ENCODE measurements around the gene FMN2.

The FMN2 gene

GRCh38 chr1:240094041-240094722 lies 2.5 kb downstream of the FMN2 start:
- Histone ChIP-seq H3K9ac (ENCODE audit: low read depth in 1 of 2, low read length in 2 of 2) (no peak overlapping the region), H3K27me3 (ENCODE audit: control insufficient read depth in 1 of 2, insufficient read depth in 2 of 2, low read length in 2 of 2) (peaks cover 8 to 16% of the 10 kb centered on the region in 2 donors), H3K4me3 (ENCODE audit: low read depth in 1 of 2, low read length in 2 of 2) (no peak overlapping the region), H3K9me3 (ENCODE audit: control insufficient read depth in 1 of 2, low read length in 2 of 2) (no peaks in the 10 kb centered on the region), H3K36me3 (ENCODE audit: control insufficient read depth in 1 of 2, insufficient read depth in 2 of 2, low read length in 2 of 2) (no peaks in the 10 kb centered on the region), H3K27ac (ENCODE audit: low read depth, low read length) (no peak overlapping the region), H3K4me1 (ENCODE audit: control insufficient read depth in 1 of 2, insufficient read depth in 2 of 2, low read length in 2 of 2) (no peaks in the 10 kb centered on the region)

- Histone ChIP-seq H3K27ac (ENCODE audit: low read depth, low read length) (no peak overlapping the region), H3K27me3 (ENCODE audit: control insufficient read depth in 1 of 2, insufficient read depth in 2 of 2, low read length in 2 of 2) (peaks cover 0 to 3% of the 10 kb centered on the region in 2 donors), H3K36me3 (ENCODE audit: control insufficient read depth in 1 of 2, insufficient read depth in 2 of 2, low read length in 2 of 2) (no peaks in the 10 kb centered on the region), H3K9me3 (ENCODE audit: control insufficient read depth in 1 of 2, low read length in 2 of 2) (no peaks in the 10 kb centered on the region), H3K4me1 (ENCODE audit: control insufficient read depth in 1 of 2, insufficient read depth in 2 of 2, low read length in 2 of 2) (no peaks in the 10 kb centered on the region), H3K4me3 (ENCODE audit: low read depth in 1 of 2, low read length in 2 of 2) (no peak overlapping the region), H3K9ac (ENCODE audit: low read depth in 1 of 2, low read length in 2 of 2) (no peak overlapping the region)
Observed at GRCh38 chr1:240096974-240097373, 5.3 kb downstream of the FMN2 start.

GRCh38 chr1:240098534-240098933 lies 6.9 kb downstream of the FMN2 start:
- no peaks in the 10 kb centered on the region for H3K4me1 ChIP-seq (ENCODE audit: control insufficient read depth in 1 of 2, insufficient read depth in 2 of 2, low read length in 2 of 2)
- H3K27me3 ChIP-seq (ENCODE audit: control insufficient read depth in 1 of 2, insufficient read depth in 2 of 2, low read length in 2 of 2), result peaks cover 0 to 3% of the 10 kb centered on the region in 2 donors
- H3K9ac ChIP-seq (ENCODE audit: low read depth in 1 of 2, low read length in 2 of 2), result no peak overlapping the region
- H3K27ac ChIP-seq (ENCODE audit: low read depth, low read length), result no peak overlapping the region
- H3K36me3 ChIP-seq (ENCODE audit: control insufficient read depth in 1 of 2, insufficient read depth in 2 of 2, low read length in 2 of 2), result no peaks in the 10 kb centered on the region
- no peak overlapping the region for H3K4me3 ChIP-seq (ENCODE audit: low read depth in 1 of 2, low read length in 2 of 2)
- H3K9me3 ChIP-seq (ENCODE audit: control insufficient read depth in 1 of 2, low read length in 2 of 2), result no peaks in the 10 kb centered on the region

GRCh38 chr1:240099329-240099728 lies 7.6 kb downstream of the FMN2 start:
- Histone ChIP-seq H3K9ac (ENCODE audit: low read depth in 1 of 2, low read length in 2 of 2) (no peak overlapping the region), H3K4me3 (ENCODE audit: low read depth in 1 of 2, low read length in 2 of 2) (no peak overlapping the region), H3K27ac (ENCODE audit: low read depth, low read length) (no peak overlapping the region), H3K27me3 (ENCODE audit: control insufficient read depth in 1 of 2, insufficient read depth in 2 of 2, low read length in 2 of 2) (peaks cover 0 to under 1% of the 10 kb centered on the region in 2 donors), H3K9me3 (ENCODE audit: control insufficient read depth in 1 of 2, low read length in 2 of 2) (no peaks in the 10 kb centered on the region), H3K4me1 (ENCODE audit: control insufficient read depth in 1 of 2, insufficient read depth in 2 of 2, low read length in 2 of 2) (no peaks in the 10 kb centered on the region), H3K36me3 (ENCODE audit: control insufficient read depth in 1 of 2, insufficient read depth in 2 of 2, low read length in 2 of 2) (no peaks in the 10 kb centered on the region)

- Histone ChIP-seq H3K36me3 (ENCODE audit: control insufficient read depth in 1 of 2, insufficient read depth in 2 of 2, low read length in 2 of 2) (no peaks in the 10 kb centered on the region), H3K9me3 (ENCODE audit: control insufficient read depth in 1 of 2, low read length in 2 of 2) (no peaks in the 10 kb centered on the region), H3K9ac (ENCODE audit: low read depth in 1 of 2, low read length in 2 of 2) (no peak overlapping the region), H3K27ac (ENCODE audit: low read depth, low read length) (no peak overlapping the region), H3K4me3 (ENCODE audit: low read depth in 1 of 2, low read length in 2 of 2) (no peak overlapping the region), H3K4me1 (ENCODE audit: control insufficient read depth in 1 of 2, insufficient read depth in 2 of 2, low read length in 2 of 2) (no peaks in the 10 kb centered on the region), H3K27me3 (ENCODE audit: control insufficient read depth in 1 of 2, insufficient read depth in 2 of 2, low read length in 2 of 2) (no peaks in the 10 kb centered on the region)
Observed at GRCh38 chr1:240099748-240100147, 8.1 kb downstream of the FMN2 start.

- H3K27ac ChIP-seq (ENCODE audit: low read depth, low read length), result no peak overlapping the region
- no peaks in the 10 kb centered on the region for H3K27me3 ChIP-seq (ENCODE audit: control insufficient read depth in 1 of 2, insufficient read depth in 2 of 2, low read length in 2 of 2)
- no peak overlapping the region for H3K9ac ChIP-seq (ENCODE audit: low read depth in 1 of 2, low read length in 2 of 2)
- H3K9me3 ChIP-seq (ENCODE audit: control insufficient read depth in 1 of 2, low read length in 2 of 2), result no peaks in the 10 kb centered on the region
- H3K36me3 ChIP-seq (ENCODE audit: control insufficient read depth in 1 of 2, insufficient read depth in 2 of 2, low read length in 2 of 2), result no peaks in the 10 kb centered on the region
- H3K4me3 ChIP-seq (ENCODE audit: low read depth in 1 of 2, low read length in 2 of 2), result no peak overlapping the region
- no peaks in the 10 kb centered on the region for H3K4me1 ChIP-seq (ENCODE audit: control insufficient read depth in 1 of 2, insufficient read depth in 2 of 2, low read length in 2 of 2)
Observed at GRCh38 chr1:240100371-240100934, 8.8 kb downstream of the FMN2 start.

GRCh38 chr1:240101306-240101705 lies 9.6 kb downstream of the FMN2 start:
- H3K36me3 ChIP-seq (ENCODE audit: control insufficient read depth in 1 of 2, insufficient read depth in 2 of 2, low read length in 2 of 2), result no peaks in the 10 kb centered on the region
- no peaks in the 10 kb centered on the region for H3K9me3 ChIP-seq (ENCODE audit: control insufficient read depth in 1 of 2, low read length in 2 of 2)
- H3K27me3 ChIP-seq (ENCODE audit: control insufficient read depth in 1 of 2, insufficient read depth in 2 of 2, low read length in 2 of 2), result no peaks in the 10 kb centered on the region
- no peak overlapping the region for H3K27ac ChIP-seq (ENCODE audit: low read depth, low read length)
- H3K4me3 ChIP-seq (ENCODE audit: low read depth in 1 of 2, low read length in 2 of 2), result no peak overlapping the region
- H3K4me1 ChIP-seq (ENCODE audit: control insufficient read depth in 1 of 2, insufficient read depth in 2 of 2, low read length in 2 of 2), result no peaks in the 10 kb centered on the region
- H3K9ac ChIP-seq (ENCODE audit: low read depth in 1 of 2, low read length in 2 of 2), result no peak overlapping the region

GRCh38 chr1:240101737-240102136 lies 10.1 kb downstream of the FMN2 start:
- Histone ChIP-seq H3K27ac (ENCODE audit: low read depth, low read length) (no peak overlapping the region), H3K36me3 (ENCODE audit: control insufficient read depth in 1 of 2, insufficient read depth in 2 of 2, low read length in 2 of 2) (no peaks in the 10 kb centered on the region), H3K4me1 (ENCODE audit: control insufficient read depth in 1 of 2, insufficient read depth in 2 of 2, low read length in 2 of 2) (no peaks in the 10 kb centered on the region), H3K9me3 (ENCODE audit: control insufficient read depth in 1 of 2, low read length in 2 of 2) (no peaks in the 10 kb centered on the region), H3K27me3 (ENCODE audit: control insufficient read depth in 1 of 2, insufficient read depth in 2 of 2, low read length in 2 of 2) (no peaks in the 10 kb centered on the region), H3K9ac (ENCODE audit: low read depth in 1 of 2, low read length in 2 of 2) (no peak overlapping the region), H3K4me3 (ENCODE audit: low read depth in 1 of 2, low read length in 2 of 2) (no peak overlapping the region)

- Histone ChIP-seq H3K27me3 (ENCODE audit: control insufficient read depth in 1 of 2, insufficient read depth in 2 of 2, low read length in 2 of 2) (no peaks in the 10 kb centered on the region), H3K4me1 (ENCODE audit: control insufficient read depth in 1 of 2, insufficient read depth in 2 of 2, low read length in 2 of 2) (no peaks in the 10 kb centered on the region), H3K4me3 (ENCODE audit: low read depth in 1 of 2, low read length in 2 of 2) (no peak overlapping the region), H3K27ac (ENCODE audit: low read depth, low read length) (no peak overlapping the region), H3K36me3 (ENCODE audit: control insufficient read depth in 1 of 2, insufficient read depth in 2 of 2, low read length in 2 of 2) (no peaks in the 10 kb centered on the region), H3K9ac (ENCODE audit: low read depth in 1 of 2, low read length in 2 of 2) (no peak overlapping the region), H3K9me3 (ENCODE audit: control insufficient read depth in 1 of 2, low read length in 2 of 2) (no peaks in the 10 kb centered on the region)
Observed at GRCh38 chr1:240104672-240105071, 13.0 kb downstream of the FMN2 start.

GRCh38 chr1:240107058-240107684 lies 15.5 kb downstream of the FMN2 start:
- H3K4me1 ChIP-seq (ENCODE audit: control insufficient read depth in 1 of 2, insufficient read depth in 2 of 2, low read length in 2 of 2), result no peaks in the 10 kb centered on the region
- no peaks in the 10 kb centered on the region for H3K27me3 ChIP-seq (ENCODE audit: control insufficient read depth in 1 of 2, insufficient read depth in 2 of 2, low read length in 2 of 2)
- H3K9ac ChIP-seq (ENCODE audit: low read depth in 1 of 2, low read length in 2 of 2), result no peak overlapping the region
- H3K27ac ChIP-seq (ENCODE audit: low read depth, low read length), result no peak overlapping the region
- no peaks in the 10 kb centered on the region for H3K36me3 ChIP-seq (ENCODE audit: control insufficient read depth in 1 of 2, insufficient read depth in 2 of 2, low read length in 2 of 2)
- no peak overlapping the region for H3K4me3 ChIP-seq (ENCODE audit: low read depth in 1 of 2, low read length in 2 of 2)
- no peaks in the 10 kb centered on the region for H3K9me3 ChIP-seq (ENCODE audit: control insufficient read depth in 1 of 2, low read length in 2 of 2)
